Measurements from ENCODE around the gene THRB.

The THRB gene

DNA sequence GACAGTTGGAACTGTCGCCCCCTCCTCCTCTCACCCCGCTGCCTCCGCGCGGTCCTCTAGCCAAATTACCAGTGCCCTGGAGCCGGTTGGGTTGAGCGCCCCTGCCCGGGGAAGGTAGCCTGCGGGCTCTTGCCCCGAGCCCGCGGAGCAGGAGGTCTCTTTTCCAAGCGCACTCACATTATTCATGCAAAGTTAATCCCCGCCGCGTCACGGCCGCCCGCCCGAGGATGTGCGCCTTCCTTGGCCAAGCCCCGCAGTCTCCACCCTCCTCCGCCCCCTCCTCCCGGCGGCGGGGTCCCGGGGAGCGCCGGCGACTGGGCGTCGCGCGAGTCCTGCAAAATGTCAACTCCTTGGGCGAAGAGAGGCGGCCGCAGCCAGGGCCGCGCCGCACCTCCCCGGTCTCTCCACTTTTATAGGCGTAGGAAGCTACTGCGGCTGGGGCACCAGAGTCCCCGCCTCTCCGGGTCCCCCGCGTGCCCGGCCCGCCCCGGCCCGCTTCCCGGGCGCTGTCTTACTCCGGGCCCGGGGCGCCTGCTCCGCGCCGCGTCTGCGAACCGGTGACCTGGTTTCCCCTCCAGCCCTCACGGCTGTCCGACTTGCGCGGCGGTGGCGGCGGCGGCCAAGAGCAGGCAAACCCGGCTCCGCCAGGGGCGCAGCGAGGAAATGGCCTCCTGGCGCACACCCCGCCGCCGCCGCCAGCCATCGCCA is at the start of gene THRB:
Gene THRB (minus strand): TSS at position 233 of the 708 bp plus-strand sequence.
- DNase-seq (ENCODE audit: low read depth) = no peak

DNA sequence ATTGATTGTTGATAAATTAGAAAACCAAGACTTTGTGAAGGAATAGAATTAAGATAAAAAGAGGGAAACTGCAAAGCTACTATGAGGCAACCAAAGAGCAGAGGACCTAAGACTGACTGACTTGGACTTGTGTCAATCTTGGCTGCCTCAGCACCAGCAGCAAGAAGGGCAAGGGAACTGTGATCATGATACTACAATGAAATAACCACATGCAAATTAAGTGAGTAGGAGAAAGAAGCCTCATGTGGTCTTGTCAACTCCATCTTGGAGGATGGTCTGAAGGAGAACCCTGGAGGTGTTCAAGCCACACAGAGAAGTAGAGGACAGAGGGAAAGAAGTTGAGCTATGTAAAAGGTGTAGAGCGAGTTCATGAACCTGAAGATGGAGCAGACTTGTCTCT is 47.3 kb upstream of the THRB start:
- no peak for DNase-seq (ENCODE audit: low read depth)

DNA sequence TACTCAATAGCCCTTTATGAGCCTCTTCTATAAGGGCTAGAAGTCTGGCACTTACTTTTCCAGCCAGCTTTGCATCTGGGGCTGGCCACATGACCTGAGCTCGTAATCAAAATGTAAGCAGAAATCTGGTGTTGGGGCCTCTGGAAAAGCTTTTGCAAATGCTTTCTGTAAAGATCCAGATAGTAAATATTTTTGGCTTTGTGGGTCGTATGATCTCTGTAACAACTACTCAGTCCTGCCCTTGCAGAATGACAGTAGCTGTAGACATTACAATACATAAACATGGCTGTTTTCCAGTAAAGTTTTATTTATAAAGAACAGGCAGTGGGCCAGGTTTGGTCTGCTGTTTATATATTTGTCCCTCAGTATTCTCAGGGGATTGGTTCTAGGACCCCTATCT is 46.2 kb upstream of the THRB start:
- no peak for DNase-seq (ENCODE audit: low read depth)

DNA sequence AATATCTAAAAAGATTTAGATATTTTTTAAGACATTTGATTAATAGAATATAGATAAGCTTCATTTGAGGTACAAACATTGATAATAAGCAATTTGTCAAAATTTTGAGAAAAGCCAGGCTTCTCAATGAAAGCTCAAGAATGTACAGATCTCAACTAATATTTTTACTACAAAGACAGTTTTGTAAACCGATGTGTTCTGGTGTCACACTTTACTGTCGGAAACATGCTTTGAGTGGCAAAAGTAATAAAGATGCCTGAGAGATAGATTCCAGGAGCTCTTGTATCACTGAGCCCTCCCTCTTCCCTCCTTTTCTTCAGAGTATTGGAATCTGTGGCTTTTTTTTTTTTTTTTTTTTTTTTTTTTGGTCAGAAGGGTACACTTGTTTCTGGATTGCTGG is 45.0 kb upstream of the THRB start:
- DNase-seq (ENCODE audit: low read depth) = no peak

DNA sequence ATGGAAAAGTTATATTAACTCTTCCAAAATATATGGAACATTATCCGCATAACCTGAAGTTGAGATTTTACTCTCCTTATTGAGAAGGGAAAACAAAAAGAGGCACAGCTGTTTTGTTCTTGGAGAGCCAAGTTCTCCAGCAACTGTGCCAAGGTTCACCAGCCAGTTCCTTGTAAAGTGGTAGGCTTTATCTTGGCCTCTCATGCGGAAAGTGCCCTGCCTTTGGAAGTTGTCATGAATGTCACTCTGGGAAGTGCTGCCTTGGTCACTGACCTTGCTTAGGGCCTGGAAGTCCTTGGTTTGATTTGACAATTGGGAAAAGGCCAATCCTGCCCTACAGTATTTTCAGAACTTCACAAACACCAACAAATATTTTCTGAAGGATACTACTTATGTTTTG is 44.2 kb upstream of the THRB start:
- no peak for DNase-seq (ENCODE audit: low read depth)

DNA sequence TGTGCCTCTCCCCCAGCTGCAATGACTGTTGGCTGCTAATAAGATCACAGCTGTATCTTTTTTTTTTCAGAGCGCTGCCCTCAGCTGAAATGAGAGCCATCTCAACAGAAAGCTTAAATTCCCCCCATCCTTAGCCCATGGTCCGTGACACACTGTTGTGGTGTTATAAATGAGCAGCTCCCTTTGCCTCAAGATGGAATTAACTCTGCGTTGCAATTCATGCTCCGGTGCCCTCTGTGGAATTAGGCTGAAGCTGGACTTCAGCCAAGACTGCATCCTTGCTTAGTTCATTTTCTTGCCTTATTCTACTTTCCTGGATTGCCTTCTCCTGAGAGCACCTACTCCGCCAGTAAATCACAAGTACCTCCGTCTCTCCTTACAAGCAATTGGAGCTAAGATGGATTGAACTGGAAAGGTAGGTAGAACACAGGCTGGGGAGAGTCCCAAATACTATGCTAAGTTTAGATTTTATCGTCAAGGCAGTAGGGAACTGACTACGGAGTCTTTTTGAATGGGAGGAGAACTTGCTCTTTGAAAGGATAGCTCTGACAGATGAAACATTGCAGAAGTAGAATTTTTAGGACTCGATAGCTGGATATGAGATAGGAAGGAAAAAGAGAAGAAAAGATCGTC is 39.0 kb upstream of the THRB start:
- DNase-seq (ENCODE audit: low read depth) = no peak

DNA sequence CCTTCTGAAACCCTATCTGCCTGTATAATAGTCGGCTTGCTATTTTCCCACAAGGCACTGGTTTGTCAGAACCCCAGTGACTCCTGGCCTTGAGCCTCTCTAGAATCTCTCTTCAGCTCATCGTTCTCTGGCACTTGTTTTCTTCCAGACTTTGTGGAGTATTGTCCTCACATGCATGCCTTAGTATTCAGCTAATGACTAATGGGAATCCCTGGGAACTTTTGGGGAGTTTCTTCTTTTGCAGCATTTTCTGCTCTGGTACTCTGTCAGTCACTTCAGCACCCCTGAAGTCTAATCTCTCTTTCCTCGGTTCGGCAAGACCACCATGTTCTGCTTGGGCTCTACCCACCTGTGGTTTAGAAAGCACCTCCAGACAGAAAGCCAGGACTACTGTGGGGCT is 35.8 kb upstream of the THRB start:
- DNase-seq (ENCODE audit: low read depth) = no peak

DNA sequence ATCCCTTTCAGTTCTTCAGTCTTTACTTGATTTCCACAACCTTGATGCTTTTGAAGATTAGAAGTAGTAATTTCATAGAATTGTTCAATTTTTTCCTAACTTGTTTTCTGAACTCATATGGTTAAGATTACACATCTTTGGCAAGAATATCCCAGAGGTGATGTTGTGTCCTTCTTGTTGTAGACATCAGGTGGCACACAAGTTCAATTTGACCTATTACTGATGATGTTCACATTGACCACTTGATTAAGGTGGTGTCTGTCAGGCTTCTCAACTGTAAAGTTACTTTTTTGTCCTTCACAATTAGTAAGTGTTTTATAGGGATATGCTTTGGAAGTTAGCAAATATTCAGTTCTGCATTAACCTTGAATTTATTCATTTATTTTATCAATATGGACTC is 34.6 kb upstream of the THRB start:
- DNase-seq (ENCODE audit: low read depth) = no peak

DNA sequence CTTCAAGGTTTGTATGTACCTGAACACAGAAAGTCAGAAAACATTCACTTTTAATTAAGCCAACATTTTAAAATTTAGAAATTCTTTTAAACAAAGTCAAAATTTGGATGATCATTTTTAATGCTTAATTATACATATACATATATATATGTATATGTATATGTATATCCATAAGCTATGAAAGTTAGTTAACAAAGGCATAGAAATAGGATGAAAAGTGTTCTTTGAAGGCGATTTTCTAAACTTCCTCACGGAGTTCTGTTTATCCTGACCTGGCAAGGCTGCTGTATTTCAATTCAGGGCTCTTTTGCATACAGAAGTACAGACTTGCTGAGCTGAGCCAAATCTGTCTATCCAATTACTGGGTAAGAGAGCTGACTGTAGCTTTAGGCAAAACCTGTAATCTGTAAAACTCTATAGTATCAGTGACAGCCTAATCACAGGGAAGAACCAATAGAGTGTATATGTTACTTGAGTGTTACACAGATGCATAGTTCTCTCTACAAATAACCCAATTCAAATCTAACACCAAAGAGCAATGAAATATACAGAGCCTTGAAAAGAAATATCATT is 32.1 kb upstream of the THRB start:
- DNase-seq (ENCODE audit: low read depth) = no peak

DNA sequence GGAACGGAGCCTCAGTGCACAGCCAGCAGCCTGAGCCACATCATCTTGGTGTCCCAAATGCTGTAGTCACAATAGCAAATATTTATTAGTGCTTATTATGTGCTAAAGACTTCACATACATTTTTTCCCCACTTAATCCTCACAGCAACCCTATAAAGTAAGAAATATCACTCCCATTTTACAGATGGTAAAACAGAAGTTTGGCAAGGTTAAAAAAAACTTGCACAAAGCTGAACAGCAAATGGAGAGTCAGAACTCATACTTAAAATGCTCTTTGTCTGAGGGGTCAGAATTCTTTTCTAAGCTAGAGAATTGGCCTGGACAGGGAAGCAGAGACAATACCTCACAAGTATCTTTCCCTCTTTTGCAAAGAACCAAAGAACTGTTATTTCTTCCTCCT is 30.9 kb upstream of the THRB start:
- DNase-seq (ENCODE audit: low read depth) = no peak

DNA sequence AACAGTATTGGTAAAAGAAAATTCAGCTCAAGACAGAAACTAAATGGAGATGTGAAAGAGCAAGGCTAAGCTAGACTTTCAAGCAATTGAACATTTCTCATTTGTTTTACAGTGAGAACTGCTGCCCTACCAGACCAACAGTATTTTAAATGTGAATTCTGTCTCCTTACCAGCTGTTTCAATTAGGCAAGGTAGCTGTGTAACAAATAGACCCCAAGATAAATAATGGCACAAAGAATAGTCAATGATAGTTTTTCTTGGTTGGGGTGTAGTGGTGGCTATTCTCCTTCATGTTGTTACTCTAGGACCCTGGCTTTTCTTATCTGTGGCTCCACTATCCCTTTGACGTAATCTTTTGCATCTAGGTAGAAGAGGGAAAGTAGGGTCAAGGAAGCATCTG is 30.4 kb upstream of the THRB start:
- no peak for DNase-seq (ENCODE audit: low read depth)

DNA sequence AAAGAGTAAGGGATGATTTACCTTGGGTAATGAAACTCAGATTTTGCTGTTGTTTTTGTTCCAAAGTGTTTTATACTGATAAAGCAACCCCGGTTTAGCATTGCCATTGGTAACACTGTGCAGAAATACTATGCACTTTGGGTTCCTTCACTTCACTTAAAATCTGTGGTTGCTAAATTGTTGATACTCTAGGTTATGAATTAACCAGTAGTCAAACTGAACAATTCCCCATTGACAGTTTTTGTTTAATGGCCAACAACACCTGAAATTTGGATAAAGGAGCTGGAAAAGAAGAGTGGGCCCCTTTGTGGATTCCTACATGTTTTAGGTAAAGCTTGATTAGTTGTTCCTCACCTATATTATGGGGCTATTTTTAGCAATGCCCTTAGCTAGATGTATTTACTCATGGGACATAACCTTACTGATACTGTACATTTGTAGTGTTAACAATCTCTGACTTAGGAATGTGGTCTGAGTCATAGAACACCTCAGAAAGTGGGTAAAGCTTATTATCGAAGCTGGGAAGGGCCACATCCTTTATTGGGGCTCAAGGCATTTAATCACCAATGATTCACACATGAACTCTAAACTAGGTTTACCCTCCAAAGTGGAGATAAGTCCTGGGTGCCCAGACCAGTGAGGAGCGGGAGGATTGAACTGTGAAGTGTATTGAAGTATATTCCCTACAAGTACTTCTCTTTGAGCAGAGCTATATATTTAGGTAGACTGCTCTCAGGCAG is 29.5 kb upstream of the THRB start:
- DNase-seq (ENCODE audit: low read depth) = no peak

DNA sequence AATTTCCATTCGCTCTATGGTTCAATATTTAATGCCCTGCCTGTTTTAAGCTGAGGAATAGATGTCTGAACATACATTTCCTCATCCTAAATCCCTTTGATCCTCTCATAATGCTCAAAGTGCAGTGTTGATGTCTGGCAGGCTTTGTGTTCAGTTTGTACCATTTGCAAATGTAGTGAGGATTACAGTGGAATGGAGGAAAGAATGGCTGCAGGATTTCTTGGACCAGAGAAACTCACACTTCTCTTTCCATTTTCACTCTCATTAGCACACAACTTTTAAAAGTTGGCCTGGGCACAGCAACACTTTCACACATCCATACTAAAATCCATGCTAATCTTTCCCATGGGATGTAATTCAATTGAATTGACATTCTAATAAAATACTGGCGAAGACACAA is 28.6 kb upstream of the THRB start:
- DNase-seq (ENCODE audit: low read depth) = no peak

DNA sequence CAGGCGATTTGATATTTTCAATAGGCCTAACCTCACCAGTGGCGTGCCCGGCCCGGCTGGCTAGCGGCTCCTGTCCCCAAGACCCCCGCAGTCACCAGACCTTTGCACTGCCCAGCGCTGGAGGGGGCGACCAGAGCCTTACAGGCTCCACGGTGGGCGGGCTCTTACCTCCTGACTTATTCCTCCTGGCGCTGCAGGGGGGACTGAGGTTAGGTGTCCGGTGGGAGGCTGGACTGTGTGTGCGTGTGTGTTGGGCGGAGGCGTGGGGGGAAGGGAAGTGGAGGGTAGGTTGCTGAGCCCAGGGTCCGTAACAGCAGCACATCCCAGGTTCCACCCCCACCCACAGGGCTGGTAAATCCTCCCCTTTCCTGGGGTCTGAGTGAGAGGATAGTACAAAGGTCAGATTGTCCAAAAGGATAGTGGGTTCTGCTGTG is 27.5 kb upstream of the THRB start:
- DNase-seq (ENCODE audit: low read depth) = no peak

DNA sequence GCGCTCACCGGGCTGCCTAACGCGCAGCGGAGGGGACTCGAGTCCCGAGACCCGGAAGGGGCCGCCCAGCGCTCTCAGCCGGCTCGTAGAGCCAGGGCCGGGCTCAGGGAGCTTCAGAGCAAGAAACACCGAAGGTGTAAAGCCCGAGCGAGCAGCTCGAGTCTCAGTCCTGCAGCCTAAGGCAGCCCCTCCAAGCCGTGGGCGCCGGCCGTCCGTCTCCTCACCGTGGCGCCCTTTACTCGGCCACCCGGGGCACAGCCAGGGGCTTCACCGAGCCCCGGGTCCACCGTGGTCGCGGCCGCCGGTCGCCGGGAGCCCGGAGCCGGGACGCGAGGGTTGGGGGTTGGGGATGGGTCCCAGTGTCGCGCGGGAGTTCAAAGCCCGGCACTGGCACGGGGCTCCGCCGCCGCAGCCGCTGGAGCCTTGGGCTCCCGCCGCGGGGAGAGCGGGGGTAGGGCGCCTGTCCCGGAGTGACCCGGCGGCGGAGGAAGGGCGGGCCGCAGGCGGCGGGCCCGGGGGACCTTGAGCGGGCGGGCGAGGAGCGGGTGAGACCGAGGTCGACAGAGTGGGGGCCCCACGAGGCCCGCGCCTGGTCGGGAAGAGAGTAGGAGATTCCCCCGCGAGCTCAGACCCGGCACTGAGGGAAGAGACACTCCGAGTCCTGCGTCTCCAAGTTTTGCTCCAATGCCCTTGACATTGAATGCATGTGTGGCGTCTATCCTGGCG is 26.9 kb upstream of the THRB start:
- no peak for DNase-seq (ENCODE audit: low read depth)

DNA sequence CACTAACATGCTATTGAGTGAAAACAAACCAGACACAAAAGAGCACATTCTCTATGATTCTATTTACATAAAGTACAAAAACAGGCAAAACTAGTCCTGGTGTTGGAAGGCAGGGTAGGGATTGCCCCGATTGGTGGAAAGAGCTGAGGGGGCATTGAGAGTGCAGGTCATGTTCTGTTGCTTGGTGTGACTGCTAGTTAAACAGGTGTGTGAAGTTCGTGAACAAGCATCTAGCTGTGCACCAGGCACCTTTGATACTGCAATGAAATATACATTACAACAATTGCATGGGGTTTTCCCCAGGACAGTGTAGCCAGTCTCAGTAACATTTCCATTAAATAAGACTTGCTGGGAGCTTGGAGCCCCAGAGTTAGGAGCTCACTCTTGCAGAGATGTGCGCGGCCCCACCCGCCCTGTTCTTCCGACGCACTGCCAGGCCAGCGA is 26.3 kb upstream of the THRB start:
- no peak for DNase-seq (ENCODE audit: low read depth)

DNA sequence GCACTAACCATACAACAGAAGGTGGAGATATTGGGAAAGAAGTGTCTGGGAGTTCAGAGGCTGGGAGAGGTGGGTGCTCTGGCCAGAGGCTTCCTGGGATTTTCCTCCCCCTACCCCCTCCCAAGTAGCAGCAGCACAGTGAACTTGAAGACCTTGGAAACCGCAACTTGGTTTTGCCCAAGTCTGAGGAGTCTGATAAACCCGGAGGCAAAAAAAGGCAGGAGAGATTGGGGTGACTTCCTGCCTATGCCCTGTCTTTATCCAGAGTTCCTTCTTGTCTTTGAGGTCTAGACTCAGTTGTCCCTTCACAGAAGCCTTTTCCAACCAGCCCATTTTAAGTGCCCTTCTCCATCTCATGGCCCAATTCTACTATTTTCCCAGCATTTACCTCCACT is 25.4 kb upstream of the THRB start:
- DNase-seq (ENCODE audit: low read depth) = no peak

DNA sequence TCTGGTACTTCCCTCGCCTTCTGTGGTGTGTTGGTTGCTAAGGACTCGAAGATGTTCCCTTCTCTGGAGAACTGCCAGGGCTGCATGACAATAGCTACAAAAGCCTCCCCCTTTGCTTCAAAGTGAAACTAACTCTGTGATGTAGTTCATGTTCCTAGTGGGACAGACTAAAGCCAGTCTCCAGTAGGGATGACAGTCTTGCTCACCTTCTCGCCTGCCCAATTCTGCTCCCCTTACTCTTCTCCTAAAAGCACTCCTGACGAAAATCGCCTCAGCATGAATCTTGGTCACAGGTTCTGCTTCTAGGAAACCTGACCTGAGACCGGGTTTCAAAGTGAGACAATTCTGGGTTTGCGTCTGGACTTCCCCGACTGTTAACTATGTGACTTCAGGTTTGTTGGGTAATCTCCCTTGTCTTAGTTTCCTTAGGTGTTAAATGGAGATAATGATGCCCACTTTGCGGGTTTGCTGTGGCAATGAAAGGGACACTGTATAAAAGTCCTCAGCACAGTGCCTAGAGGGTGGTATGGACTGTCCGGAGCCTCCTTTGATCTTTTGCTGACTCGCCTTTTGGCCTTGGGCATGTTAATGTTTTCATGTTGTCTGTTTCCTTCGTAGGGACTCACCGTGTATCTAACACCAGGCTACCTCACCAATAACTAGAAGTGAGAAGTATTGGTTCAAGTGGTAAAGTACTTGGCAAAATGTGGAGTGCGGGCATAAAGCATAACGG is 24.9 kb upstream of the THRB start:
- no peak for DNase-seq (ENCODE audit: low read depth)

DNA sequence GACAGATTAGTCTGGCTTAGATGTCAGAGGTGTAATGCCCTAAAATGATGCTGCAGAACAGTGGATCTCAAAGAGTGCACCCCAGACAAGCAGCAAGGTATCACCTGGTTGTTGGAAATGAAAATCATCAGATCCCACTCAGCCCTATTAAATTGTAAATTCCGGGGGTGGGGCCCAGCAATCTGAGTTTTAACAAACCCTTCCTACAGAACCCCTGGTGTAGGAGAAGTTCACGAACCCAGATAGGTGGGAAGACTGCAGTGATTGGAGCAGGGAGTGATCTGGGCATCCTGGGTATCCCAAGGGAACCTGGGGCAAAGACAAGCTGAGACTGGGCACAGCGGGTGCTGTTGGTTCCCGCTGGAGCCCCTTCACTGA is 24.3 kb upstream of the THRB start:
- DNase-seq (ENCODE audit: low read depth) = no peak

DNA sequence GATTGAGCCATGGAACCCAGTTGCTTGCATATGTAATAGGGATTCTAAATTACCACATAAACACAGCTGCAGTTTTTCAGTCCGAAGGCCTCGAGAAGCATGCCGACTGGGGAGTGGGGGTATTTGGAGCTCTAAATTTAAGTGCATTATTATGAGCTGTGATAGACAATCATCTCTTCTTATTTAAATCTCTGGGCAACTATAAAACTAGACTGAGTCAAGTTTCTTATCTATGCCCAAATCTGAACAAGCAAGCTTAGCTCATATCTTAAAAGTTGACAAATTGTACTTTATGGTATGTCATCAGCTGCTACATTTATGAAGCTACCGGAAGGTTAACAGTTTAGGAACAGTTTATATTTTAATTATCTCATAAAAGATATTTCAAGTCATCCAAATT is 19.5 kb upstream of the THRB start:
- no peak for DNase-seq (ENCODE audit: low read depth)

DNA sequence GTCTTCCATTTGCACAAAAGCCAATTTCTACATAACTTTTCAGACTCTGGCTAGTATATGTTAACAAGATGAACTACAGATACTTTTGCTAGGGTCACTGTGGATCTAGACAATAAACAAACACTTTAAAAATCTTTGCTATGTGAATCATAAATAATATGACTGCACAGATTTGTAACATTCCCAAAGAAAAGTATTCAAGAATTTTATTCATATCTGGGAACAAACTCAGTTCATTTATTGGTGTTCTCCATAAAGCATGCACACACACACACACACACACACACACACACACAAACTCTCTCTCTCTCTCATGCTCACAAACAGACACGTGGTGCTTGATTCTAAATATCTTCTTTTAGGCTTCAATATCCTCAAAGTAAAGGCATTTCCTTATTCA is 18.8 kb upstream of the THRB start:
- DNase-seq (ENCODE audit: low read depth) = no peak

Data from GM04504 (cell line).